ENCODE measurements around the gene ADAMTS2. TPM values are rescaled to one million over a fixed set of nuclear protein-coding genes. Genes with fewer than 3 reads are reported as not detected.

Gene ADAMTS2
- total RNA-seq, 1 donor from 2014 or later, result 152 TPM

- DNase-seq (ENCODE audit: low spot score), result no peak
Observed at GRCh38 chr5:179162351-179163235, 182.7 kb downstream of the ADAMTS2 start.

GRCh38 chr5:179161901-179162300, 183.4 kb downstream of the ADAMTS2 start:
- DNase-seq (ENCODE audit: low spot score), result no peak

- DNase-seq (ENCODE audit: low spot score), result no peak
Observed at GRCh38 chr5:179160584-179160983, 184.7 kb downstream of the ADAMTS2 start.

DNA sequence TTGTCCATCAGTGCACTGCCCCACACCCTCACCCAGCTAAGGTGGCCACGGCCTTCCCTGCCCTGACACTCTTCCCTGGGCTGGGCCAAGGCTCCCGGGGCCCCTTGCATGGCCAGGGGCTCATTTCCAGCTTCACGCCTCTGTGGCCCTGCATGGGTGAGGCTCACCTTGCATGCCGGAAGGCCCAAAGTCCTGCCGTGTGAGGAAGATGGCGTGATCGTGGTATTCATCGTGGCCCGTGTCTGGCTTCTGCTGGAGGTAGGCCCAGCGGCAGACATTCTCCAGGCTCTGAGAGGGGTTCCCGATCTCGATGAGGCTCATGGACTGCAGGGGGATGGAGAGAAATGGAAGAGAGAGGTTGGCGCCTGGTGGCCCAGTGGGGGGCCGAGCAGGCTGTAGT, 186.7 kb downstream of the ADAMTS2 start:
- DNase-seq (ENCODE audit: low spot score), result no peak

DNA sequence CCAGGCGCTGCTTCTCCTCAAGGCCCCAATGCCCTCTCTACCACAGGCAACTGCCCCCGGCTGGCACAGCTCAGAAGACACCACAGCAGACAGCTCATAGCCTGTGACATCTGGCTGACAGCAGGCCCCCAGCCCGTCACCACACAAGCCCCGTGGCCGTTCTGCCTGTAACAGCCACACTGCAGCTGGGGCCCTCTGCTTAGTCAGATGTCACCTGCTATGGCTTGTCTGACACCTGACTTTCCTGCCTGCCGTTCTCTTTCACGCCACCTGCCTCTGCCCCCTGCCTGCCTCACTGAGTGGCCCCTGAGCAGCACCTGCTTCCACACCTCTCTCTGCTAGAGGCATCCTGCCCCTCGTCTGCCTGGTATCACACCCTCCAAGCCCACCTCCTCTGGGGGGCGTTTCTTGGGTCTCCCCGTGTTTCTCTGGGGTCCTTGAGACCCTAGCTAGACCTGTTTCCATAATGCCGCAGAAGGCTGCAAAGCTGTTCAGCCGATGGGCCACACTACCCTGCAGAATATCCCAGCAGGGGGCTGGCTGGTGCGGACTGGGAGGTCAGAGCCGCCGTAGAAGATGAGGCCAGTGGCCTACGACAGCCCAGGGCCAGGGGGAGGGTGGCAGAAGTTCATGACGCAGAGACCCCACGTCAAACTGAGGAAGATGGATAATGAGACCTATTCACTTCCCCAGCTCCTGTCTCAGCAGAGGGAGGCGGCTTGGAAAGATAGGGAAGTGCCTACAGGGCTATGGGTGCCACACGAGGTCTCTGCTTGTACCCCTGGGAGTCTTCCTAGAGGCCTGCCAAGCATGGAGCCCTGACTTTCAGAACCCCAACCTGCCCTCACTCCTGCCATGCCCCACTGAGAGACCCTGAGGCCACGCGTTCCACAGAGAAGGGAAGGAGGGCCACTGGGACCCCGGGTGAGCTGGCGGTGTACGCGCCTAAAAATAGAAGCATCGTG, 190.0 kb downstream of the ADAMTS2 start:
- DNase-seq (ENCODE audit: low spot score), result no peak

DNA sequence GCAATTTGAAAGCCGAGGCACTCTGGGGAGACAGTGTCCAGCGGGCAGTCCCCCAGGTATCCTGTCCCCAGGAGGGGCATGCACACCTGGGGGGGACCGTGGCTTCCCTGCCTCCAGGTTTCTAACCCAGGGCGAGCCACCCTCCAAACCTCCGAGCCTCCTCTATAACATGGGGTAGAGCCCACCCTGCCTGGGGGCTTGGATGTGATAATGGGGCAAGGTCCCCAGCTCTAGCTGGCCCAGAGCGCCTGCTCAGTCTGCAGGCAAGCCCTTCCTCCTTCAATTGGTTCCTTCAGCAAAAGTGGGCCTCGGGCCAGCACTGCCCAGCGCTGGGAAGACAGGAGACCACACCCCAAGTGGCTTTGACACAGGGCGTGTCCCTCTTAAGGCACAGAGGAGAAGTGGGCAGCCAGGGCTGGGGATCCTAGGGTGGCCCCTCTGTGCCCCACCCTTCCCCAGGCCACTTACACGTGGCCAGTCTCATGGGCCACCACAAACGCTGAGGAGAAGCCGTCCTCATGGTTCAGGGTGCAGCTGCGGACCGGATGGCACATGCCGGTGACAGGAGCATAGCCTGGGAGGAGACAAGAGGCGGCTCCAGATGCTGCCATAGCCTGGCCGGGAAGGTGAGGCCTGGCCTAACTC, 190.8 kb downstream of the ADAMTS2 start:
- no peak for DNase-seq (ENCODE audit: low spot score)

DNA sequence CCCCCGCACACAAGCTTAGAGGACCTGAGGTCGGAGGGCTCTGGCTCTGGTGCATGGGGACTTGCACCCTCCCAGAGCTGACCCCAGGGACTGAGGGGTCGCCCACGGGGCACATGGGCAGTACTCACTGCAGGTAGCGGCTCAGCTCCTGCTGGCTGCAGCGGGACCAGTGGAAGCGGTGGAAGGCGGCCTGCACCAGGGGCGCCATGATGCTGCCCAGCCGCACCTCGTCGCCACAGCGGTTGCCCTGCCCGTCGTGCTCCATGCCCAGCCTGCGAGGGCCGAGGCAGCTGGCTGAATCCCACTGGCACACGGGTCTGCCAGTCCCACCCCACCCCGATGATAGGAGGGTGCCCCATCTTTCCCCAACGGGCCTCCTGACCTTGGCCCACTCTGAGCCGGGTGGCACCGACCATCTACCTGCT, 191.3 kb downstream of the ADAMTS2 start:
- DNase-seq (ENCODE audit: low spot score), result no peak

GRCh38 chr5:179153341-179153901, 191.8 kb downstream of the ADAMTS2 start:
- DNase-seq (ENCODE audit: low spot score), result no peak

- no peak for DNase-seq (ENCODE audit: low spot score)
Observed at GRCh38 chr5:179152941-179153340, 192.3 kb downstream of the ADAMTS2 start.

DNA sequence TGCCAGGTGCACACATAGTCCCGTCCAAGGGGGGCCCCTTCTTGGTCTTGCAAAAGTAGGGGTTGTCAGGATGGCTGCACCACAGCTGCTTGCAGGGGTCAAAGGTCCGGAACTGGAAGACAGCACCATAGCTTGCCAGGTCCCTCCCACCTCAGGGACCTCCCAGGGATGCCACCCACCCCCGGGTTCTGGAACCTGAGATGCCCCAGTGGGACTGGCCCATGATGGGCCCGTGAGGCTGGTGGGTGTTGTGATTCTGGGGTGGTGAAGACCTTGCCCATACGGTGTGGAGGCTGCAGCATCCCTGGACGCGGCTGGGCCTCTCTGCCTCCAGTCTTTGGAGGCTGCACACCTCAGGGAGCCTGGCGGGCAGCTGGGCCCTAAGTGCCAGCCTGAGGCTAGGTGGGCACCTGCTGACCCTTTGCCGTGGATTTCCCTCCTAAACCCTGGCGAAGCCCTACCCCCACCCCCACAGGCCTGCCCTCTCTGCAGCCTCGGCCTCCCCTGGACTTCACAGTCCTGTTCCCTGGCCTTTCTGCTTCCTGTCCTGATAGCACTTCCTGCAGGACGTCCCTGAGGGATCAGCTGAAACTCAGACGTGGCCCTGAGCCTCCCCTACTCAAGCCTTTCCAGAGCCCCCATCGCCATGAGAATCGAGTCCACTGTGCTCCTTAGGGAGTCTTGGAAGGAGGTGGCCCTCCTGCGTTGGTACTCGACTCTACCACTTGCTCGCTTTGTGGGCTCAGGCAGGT, 192.9 kb downstream of the ADAMTS2 start:
- no peak for DNase-seq (ENCODE audit: low spot score)

- DNase-seq (ENCODE audit: low spot score), result no peak
Observed at GRCh38 chr5:179151286-179152118, 193.8 kb downstream of the ADAMTS2 start.

GRCh38 chr5:179150011-179150410, 195.2 kb downstream of the ADAMTS2 start:
- no peak for DNase-seq (ENCODE audit: low spot score)

- no peak for DNase-seq (ENCODE audit: low spot score)
Observed at GRCh38 chr5:179149278-179149677, 196.0 kb downstream of the ADAMTS2 start.

GRCh38 chr5:179148703-179149170, 196.5 kb downstream of the ADAMTS2 start:
- DNase-seq (ENCODE audit: low spot score), result no peak

- no peak for DNase-seq (ENCODE audit: low spot score)
Observed at GRCh38 chr5:179147991-179148702, 197.1 kb downstream of the ADAMTS2 start.

- DNase-seq (ENCODE audit: low spot score), result no peak
Observed at GRCh38 chr5:179146277-179146676, 199.0 kb downstream of the ADAMTS2 start.

DNA sequence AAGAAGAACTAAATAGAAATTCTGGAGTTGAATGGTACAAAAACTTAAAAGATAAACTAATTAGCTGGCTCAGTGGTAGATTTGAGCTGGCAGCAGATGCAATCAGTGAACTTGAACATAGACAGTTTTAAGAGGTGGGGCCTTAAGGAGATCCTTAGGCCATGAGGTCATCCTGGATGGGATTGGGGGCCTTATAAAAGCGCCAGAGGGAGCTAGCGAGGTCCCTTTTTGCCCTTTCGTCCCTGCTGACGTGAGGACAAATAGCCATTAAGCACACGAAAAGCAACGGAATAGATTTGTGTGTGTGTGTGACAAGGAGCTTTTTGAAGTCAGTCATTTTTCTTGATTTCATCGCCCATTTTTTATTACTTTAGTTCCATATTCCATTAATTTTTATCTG, 201.8 kb downstream of the ADAMTS2 start:
- peak; percentile 36 for DNase-seq (ENCODE audit: low spot score)

- DNase-seq (ENCODE audit: low spot score), result peak; percentile 15
Observed at GRCh38 chr5:179142434-179143198, 202.6 kb downstream of the ADAMTS2 start.

Measured in umbilical cord (tissue), 2 donors.